Bone marrow (tissue), 2 donors: ENCODE results near the gene NET1.
"Not testable (repeated sequence)": the region's sequence is repeated elsewhere in the genome, so short reads cannot be mapped to it uniquely, and the experiment has no call there.

Experiments used
- DNase-seq, 2 donors: peaks; one replicate each; lab custom pipeline; 2025; lab: John Stamatoyannopoulos, UW

Gene NET1

GRCh38 chr10:5462841-5463293, 50.5 kb downstream of the NET1 start:
- no peak for DNase-seq

GRCh38 chr10:5464546-5464945, 52.2 kb downstream of the NET1 start:
- no peak for DNase-seq

- no peak for DNase-seq
Measured at GRCh38 chr10:5465976-5466450, 53.7 kb downstream of the NET1 start.

- DNase-seq: no peak
Measured at GRCh38 chr10:5466451-5467206, 54.3 kb downstream of the NET1 start.

- no peak for DNase-seq
Measured at GRCh38 chr10:5467207-5467535, 54.8 kb downstream of the NET1 start.

- DNase-seq: no peak
Measured at GRCh38 chr10:5467634-5468255, 55.4 kb downstream of the NET1 start.

- no peak for DNase-seq
Measured at GRCh38 chr10:5468262-5469106, 56.1 kb downstream of the NET1 start.

- no peak for DNase-seq
Measured at GRCh38 chr10:5469353-5470061, 57.1 kb downstream of the NET1 start.

GRCh38 chr10:5470062-5470751, 57.9 kb downstream of the NET1 start:
- no peak for DNase-seq

GRCh38 chr10:5474642-5475041, 62.3 kb downstream of the NET1 start:
- DNase-seq: not testable (repeated sequence)

GRCh38 chr10:5475088-5475487, 62.7 kb downstream of the NET1 start:
- not testable (repeated sequence) for DNase-seq

- not testable (repeated sequence) for DNase-seq
Measured at GRCh38 chr10:5475974-5476807, 63.8 kb downstream of the NET1 start.

- DNase-seq: no peak
Measured at GRCh38 chr10:5476918-5477525, 64.7 kb downstream of the NET1 start.

- DNase-seq: no peak
Measured at GRCh38 chr10:5477948-5478693, 65.8 kb downstream of the NET1 start.

- DNase-seq: no peak
Measured at GRCh38 chr10:5478694-5479305, 66.4 kb downstream of the NET1 start.

- no peak for DNase-seq
Measured at GRCh38 chr10:5479481-5480161, 67.3 kb downstream of the NET1 start.

- no peak for DNase-seq
Measured at GRCh38 chr10:5480162-5480941, 68.0 kb downstream of the NET1 start.
